GM18907 (cell line): ENCODE measurements around the gene NUP155.
"Not testable (repeated sequence)": the region's sequence is repeated elsewhere in the genome, so short reads cannot be mapped to it uniquely, and the experiment has no call there.

Experiments
- ATAC-seq: cut with Tn5 transposase; IDR thresholded peaks from one replicate; pipeline ENCODE4 v1.9.1; 2021; ENCODE audit warnings: mild to moderate bottlenecking, moderate library complexity; ENCODE audit not compliant: unreplicated experiment

The NUP155 gene

DNA sequence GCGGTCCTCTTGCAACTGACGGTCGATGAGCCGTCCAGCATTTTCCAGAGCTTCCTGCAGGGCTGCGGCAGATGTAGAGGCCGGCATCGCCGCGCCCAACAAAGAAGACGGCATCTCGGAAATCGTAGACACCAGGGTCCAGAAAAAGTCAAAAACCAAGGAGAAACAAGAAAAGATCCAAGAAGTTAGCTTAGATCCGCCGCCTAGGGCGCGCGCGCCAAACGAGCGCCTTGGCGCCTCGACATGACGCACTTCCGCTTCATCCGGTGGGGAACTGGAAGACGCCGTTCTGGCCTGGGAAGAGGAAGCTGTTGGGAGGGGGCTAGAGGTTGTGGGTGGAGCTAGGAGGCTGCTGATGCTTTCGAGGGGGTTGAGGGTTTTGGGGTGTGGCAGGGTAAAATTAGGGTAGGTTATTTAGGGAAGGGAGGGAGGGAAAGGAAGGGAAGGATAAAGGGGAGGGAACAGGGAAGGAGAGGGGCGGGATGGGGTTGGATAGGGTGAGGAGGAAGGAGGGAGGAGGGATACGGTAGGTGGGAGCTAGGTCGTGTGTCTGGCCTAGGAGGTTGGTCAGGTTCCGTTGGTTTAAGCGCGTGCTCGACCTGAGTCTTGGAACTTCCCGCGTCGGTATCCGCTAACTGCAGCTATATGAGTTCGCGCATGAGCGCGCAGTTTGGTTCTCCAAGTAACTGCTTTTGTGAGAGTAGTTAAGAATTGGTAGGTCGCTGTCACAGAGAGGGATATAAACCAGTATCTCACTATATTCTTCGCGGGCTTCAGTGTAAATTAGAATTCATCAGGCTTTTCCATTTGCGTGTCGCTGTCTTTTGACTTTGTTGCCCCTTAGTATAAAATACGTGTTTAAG, at the start of gene NUP155:
Gene NUP155, minus strand, starts transcription at position 243 of the 863 bp plus-strand sequence. Its CDS starts 129 bp downstream, at position 114.
- peak; percentile 92 for ATAC-seq

DNA sequence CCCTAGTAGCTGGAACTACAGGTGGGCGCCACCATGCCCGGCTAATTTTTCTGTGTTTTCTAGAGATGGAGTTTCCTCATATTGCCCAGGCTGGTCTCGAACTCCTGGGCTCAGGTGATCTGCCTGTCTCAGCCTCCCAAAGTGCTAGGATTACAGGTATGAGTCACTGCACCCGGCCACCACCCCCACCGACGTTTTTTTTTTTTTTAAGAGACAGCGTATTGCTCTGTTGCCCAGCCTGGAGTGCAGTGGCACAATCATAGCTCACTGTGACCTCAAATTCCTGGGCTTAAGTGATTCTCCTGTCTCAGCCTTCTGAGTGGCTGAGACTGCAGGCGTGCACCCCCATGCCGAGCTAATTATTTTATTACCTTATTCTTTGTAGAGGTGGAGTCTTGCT, 46.4 kb upstream of the NUP155 start:
- ATAC-seq: no peak

DNA sequence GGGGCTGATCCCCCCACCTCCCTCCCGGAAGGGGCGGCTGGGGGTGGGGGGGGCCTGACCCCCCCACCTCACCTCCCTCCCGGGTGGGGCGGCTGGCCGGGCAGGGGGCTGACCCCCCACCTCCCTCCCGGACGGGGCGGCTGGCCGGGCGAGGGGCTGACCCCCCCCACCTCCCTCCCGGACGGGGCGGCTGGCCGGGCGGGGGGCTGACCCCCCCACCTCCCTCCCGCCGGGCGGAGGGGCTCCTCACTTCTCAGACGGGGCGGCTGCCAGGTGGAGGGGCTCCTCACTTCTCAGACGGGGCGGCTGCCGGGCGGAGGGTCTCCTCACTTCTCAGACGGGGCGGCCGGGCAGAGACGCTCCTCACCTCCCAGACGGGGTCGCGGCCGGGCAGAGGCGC, 44.5 kb upstream of the NUP155 start:
- not testable (repeated sequence) for ATAC-seq

DNA sequence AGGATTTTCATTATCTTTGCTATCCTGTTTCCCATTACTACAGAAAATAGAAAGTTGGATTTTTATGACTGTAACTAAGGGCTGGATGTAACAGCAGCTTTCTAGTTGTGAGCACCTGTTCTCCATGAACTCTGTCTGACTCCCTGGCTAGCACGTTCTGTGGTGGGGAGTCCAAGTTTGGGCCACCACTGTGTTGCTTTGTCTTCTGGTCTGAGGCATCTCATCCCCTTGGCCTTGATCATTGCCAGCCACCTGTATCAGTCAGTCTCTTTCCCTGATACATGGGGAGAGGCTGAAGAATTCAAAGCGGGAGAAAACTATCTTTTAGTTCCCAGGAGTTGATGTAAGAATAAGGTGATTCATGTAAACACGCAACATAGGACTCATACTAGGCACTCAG, 41.6 kb upstream of the NUP155 start:
- ATAC-seq: no peak

DNA sequence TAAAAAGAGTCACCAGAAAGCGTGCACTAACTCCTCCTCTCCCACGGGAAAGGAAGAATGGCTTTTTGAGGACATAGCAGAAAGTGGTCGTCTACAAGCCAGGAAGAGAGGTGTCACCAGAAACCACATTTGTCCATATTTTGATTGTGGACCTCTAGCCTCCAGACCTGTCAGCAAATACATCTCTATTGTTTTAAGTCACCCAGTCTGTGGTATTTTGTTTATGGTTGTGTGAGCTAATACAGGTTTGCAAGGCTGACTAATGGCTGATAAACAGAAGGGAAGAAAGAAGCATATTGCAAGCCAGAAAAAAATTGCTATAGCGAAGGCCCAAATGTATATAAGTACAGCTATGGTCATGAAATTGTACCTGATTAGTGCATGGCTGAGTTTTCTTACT, 29.6 kb upstream of the NUP155 start:
- ATAC-seq: no peak

DNA sequence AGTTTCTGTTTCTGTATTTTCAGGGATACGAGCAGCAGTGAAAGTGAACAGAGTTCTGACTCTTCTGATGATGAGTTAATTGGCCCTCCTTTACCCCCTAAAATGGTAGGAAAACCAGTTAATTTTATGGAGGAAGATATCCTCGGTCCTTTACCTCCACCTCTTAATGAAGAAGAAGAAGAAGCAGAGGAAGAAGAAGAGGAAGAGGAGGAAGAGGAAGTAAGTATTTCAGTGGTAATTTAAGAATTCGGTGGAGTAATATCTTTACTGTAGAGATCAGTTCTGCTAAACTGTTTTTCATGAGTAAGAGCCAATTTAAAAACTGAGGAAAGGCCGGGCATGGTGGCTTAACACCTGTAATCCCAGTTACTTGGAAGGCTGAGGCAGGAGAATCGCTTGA, 25.4 kb upstream of the NUP155 start:
- ATAC-seq: no peak

DNA sequence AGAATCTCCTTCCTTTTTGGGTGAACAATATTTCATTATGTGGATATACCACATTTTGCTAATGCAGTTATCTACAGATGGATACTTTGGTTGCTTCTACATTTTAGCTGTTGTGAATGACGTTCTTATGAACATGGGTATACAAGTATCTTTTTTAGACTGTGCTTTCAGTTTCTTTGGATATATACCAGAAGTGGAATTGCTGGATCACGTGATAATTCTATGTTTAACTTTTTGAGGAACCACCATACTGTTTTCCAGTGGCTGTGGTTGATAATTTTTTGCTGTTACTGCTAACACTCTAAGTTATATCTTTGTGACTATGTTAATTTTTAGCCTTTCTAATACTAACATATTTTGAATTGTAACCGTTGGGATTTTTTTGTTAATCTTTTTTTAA, 20.7 kb upstream of the NUP155 start:
- ATAC-seq: no peak

DNA sequence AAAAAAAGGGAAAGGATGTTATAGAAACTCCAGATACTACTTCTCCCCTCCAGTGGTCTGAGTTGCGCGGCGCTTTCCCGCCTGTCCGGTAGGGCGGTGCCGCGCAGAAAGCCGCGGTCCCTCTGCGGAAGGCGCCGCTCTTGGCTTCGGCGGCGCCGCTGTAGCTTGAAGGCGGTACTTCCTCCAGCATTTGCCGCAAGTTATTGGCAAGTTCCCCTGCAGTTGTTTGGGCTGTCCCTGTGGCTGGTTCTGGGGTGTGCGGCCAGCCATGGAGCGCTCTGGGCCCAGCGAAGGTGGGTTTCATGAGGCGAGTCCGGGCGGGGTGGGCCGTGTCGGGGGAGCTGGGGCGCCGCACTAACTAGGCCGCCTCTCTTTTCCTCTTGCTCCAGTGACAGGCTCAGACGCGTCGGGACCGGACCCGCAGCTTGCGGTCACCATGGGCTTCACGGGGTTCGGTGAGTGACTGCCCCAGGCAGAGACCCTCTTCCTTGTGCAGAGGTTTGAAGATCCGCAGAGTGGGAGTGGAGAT, 8.3 kb upstream of the NUP155 start, which contains the start of gene WDR70:
Gene WDR70, plus strand, starts transcription at position 219 of the 529 bp plus-strand sequence. Its CDS starts 50 bp downstream, at position 269.
- ATAC-seq: peak; percentile 98

DNA sequence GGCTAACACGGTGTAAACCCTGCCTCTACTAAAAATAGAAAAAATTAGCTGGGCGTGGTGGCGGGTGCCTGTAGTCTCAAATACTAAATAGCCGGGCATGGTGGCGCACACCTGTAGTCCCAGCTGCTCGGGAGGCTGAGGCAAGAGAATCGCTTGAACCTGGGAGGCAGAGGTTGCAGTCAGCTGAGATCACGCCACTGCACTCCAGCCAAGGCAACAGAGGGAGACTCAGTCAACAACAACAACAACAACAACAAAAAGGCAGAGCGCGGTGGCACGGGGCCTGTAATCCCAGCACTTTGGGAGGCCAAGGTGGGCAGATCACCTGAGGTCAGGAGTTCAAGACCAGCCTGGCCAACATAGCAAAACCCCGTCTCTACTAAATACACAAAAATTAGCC, 7.2 kb upstream of the NUP155 start:
- ATAC-seq: not testable (repeated sequence)

DNA sequence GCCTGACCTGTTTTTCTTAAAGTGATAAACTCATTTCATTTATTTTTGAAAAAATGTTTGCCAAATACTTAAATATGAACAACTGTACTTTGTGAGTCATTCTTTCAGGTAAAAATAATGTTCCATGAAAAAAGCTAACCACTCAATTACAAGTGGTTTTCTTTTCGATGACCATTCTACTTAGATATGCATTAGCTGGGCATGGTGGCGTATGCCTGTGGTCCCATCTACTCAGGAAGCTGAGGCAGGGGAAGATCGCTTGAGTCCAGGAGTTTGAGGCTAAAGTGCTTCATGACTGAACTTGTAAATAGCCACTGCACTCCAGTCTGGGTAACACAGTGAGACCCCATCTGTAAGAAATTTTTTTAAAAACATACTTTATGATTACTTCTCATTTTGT, 4.2 kb upstream of the NUP155 start:
- no peak for ATAC-seq

DNA sequence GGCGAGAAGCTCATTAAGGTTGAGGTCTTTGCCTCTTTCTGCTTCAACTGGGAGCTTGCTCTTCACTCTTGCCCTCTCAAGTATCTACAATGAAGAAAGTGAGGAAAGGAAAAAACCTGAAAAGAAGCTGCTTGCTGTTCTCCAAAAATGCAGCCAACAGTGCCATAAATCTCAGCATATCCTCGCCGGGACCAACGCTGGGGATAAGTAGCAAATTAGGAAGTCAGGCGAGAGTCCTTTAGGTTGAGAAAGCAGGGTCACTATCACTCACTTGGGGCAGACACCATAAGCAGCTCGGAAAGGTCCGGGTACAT, 399 bp downstream of the NUP155 start:
- no peak for ATAC-seq

DNA sequence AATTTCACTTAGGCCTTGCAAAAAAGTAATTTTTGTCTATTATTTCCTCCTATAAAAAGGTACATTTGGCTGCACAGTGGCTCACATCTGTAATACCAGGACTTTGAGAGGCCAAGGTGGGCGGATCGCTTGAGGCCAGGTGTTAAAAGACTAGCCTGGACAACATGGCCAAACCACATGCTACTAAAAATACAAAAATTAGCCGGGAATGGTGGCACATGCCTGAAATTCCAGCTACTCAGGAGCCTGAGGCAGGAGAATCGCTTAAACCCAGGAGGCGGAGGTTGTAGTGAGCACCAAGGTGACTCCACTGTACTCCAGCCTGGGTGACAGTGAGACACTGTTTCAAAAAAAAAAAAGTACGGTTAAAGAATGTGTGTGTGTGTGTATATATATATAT, 15.7 kb downstream of the NUP155 start:
- ATAC-seq: no peak

DNA sequence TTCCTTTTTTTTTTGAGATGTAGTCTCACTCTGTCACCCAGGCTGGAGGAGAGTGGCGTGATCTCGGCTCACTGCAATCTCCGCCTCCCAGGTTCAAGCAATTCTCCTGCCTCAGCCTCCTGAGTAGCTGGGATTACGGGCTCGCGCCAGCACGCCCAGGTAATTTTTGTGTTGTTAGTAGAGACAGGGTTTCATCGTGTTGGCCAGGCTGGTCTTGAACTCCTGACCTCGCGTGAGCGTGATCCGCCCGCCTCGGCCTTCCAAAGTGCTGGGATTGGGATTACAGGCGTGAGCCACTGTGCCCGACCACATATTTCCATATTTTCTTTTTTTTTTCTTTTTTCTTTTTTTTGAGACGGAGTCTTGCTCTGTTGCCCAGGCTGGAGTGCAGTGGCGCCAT, 28.2 kb downstream of the NUP155 start:
- ATAC-seq: not testable (repeated sequence)

DNA sequence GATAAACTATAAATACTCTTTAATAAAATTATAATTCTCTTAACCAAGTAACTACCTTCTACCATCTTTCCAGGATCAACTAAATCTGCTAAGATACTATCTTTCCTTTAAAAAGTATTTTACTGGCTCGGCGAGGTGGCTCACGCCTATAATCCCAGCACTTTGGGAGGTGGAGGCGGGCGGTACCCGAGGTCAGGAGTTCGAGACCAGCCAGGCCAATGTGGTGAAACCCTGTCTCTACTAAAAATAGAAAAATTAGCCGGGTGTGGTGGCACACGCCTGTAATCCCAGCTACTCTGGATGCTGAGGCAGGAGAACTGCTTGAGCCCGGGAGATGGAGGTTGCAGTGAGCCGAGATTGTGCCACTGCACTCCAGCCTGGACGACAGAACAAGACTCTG, 36.2 kb downstream of the NUP155 start:
- ATAC-seq: not testable (repeated sequence)

DNA sequence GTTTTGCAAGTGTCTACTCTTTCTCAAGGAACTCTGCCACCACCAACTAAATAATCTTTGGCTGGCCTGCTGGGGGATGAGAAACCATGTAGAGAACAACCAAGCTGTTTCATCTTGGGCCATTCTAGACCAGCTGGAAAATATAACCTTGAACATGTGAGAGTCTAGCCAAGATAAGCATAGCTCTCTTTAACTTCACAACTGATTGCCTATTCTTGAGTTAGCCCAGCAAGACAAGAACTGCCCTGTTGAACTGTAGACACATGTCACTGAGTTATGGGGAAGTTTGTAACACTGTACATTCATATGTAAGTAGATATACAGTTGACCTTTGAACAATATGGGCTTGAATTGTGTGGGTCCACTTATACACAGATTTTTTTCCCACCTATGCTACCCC, 44.4 kb downstream of the NUP155 start:
- no peak for ATAC-seq

DNA sequence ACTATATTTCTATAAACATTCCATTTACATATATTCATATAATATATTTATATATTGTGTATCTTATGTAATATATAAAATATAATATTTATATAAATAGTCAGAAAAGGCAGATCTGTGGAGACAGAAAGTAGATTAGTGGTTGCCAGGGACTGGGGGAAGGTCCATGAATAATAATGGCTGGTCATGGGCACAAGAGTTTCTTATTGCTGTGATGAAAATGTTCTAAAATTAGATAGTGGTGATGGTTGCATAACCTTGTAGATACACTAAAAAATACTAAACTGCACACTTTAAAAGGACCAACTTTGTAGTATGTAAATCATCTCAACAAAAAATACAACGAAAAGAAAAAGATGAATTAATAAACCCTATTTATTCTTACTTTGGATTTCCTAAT, 47.3 kb downstream of the NUP155 start:
- ATAC-seq: no peak

DNA sequence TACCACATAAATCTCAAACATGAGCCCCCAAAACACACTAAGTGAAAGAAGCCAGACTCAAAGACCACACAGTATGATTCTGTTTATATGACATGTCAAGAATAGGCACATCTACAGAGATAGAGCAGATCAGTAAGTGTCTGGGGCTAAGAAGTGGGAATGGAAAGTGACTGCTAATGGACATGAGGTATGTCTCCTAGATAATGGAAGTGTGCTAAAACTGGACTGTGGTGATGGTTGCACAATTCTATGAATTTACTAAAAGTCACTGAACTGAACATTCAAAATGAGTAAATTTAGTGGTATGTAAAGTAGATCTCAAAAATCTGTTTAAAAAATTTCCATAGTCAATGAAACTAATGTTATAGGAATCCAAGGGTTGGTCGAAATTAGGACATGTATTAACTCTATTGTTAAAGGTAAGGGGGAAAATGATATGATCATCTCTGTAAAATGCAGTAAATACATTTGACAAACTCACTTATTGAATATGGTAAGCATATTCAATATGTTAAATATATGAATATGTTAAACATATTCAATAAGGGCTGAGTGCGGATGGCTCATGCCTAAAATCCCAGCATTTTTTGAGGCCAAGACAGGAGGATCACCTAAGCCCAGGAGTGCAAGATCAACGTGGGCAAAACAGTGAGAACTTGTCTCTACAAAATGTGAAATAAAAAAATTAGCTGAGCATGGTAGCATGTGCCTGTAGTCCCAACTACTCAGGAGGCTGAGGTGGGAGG, 51.7 kb downstream of the NUP155 start:
- no peak for ATAC-seq

DNA sequence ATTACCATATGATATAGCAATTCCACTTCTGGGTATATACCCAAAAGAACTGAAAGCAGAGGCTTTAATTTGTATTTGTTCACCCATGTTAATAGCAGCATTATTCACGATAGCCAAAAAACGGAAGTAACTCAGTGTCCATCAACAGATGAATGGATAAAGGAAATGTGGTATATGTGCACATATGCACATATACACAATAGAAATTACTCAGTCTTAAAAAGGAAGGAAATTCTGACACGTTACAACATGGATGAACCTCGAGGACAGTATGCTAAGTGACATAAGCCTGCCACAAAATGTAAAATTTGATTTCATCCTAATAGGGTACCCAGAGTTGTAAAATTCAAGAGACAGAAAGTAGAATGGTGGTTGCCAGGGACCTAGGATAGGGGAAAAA, 54.9 kb downstream of the NUP155 start:
- ATAC-seq: no peak

DNA sequence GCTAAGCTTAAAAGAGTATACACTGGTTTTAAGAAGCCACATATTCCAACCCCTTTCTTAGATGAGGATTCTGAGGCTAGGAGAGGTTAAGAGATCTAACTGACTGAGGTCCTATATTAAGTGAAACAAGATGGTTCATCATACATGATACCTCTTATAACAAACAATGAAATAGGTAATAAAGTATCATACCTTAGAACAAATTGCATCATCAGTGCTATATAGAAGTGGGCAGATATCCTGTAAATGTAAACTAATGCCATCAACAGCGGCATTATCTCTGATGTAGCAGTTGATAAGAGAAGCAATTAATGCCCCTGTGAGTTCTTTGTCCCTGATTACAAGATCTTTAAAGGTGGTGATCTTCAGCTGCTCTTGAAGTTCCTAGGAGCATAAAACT, 60.5 kb downstream of the NUP155 start:
- no peak for ATAC-seq

DNA sequence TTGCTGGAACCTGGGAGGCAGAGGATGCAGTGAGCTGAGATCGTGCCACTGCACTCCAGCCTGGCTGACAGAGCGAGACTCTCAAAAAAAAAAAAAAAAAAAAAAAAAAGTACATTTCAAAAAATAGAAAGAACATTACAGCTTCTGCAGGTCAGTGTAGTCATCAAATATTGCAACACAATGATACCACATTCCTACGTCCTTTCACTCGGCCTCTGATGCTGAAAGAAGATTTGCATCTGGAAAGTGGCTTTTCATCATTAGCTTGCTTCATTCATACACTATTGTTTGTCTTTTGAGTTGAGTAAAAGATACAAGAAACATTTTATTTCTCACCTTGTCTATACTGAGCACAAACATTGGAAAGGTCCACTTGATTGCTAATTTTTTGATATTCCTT, 62.1 kb downstream of the NUP155 start:
- no peak for ATAC-seq

DNA sequence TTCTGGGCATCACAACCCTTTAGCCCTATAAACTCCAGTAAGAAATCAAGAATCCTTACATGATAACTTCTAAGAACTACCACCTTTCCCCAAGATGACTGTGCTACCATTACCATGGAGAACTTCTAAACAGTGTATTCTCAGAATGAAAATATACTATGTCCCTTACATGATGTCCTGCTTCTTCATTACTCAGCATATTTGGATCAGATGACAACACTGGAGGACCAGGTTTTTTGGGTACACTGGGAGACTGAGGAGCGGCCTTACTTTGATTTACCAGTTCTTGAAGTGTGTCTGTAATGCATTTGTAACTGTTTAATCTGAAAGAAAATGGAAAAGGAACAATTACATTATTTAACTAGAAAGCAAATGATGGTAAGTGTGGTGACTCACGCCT, 66.0 kb downstream of the NUP155 start:
- no peak for ATAC-seq

DNA sequence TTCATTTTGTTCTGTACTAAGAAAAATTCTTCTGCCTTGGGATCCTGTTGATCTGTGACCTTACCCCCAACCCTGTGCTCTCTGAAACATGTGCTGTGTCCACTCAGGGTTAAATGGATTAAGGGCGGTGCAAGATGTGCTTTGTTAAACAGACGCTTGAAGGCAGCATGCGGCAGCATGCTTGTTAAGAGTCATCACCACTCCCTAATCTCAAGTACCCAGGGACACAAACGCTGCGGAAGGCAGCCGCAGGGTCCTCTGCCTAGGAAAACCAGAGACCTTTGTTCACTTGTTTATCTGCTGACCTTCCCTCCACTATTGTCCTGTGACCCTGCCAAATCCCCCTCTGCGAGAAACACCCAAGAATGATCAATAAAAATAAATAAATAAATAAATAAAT, 74.6 kb downstream of the NUP155 start:
- not testable (repeated sequence) for ATAC-seq
